ENCODE data around the gene C17orf107. TPM values are rescaled to one million over a fixed set of nuclear protein-coding genes. Genes with fewer than 3 reads are reported as not detected.

Gene C17orf107
- total RNA-seq (2021; ENCODE audit: unreplicated experiment) (2.4 TPM), Bru-seq, nascent RNA (percentile 31 among the genes with signal in this experiment), BruChase-seq, experiment 1, labeled RNA remaining after a 2-hour chase (percentile 36 among the genes with signal in this experiment), BruChase-seq, experiment 2, labeled RNA remaining after a 6-hour chase (percentile 43 among the genes with signal in this experiment)
- 5.1 TPM for polyA plus RNA-seq (2012; ENCODE audit: insufficient read length)
- long read RNA-seq, partial matches to known transcripts, result 0 of 4 reads
- long read RNA-seq, other reads (novel, unspliced or antisense), result 3 of 4 reads

DNA sequence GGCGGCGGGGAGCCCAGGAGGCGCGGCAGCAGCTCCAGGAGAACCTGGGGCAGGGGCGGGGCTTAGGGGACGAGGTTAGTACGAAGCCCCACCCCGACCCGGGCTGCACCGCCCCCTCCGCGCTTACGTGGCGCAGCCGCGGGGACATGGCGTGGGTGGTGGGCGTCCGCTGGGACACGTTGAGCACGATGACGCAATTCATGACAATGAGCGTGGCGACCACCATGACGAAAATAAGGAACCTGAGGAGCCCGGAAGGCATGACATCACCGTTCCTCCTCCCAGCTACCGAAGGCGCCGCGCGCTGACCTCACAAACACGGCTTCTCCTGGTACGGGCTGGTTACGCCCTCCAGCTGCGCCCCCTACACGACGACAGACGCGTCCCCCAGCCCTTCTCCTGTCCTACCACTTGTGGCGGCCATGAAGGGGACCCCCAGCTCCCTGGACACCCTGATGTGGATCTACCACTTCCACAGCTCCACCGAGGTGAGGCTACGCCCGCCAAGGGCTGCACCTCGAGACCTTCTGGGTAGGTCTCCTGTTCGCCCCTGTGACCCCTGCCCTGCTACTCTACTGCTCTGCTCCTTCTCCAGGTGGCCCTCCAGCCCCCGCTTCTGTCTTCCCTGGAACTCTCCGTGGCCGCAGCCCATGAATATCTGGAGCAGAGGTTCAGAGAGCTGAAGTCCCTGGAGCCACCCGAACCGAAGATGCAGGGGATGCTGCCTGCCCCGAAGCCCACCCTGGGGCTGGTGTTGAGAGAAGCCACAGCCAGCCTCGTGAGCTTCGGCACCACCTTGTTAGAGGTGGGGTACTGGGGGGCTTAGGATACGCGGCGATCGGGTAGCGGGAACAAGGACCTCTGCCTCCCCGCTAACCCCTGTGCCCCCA, at the start of gene C17orf107:
Gene C17orf107, plus strand, starts transcription at position 196 of the 890 bp plus-strand sequence. Its CDS starts 227 bp downstream, at position 423.
- TF ChIP-seq REST (IDR thresholded peaks at IDR 0.05; ENCODE audit: insufficient read depth in 1 of 2, low read depth in 2 of 2, low read length in 1 of 2) (no peak), SIN3A (IDR thresholded peaks at IDR 0.05; ENCODE audit: borderline replicate concordance, insufficient read depth, low read depth, low read length) (0 out of 2 replicates have a peak, but pooled peaks have one; percentile 48), CTCF (IDR thresholded peaks at IDR 0.05) (no peak), POLR2AphosphoS5 (IDR thresholded peaks at IDR 0.05; ENCODE audit: low read depth, low read length) (no peak), TCF7L2 (IDR thresholded peaks at IDR 0.05; ENCODE audit: low read depth, low read length) (no peak)
- ChIA-PET CTCF (interaction anchor here (0.5 to 0.8 kb wide), 2 partner anchors 9 to 156 kb away, joined by 4 to 7 read pairs; no protein-coding TSS in a partner anchor), POLR2A (no interaction called here)
- intact Hi-C loops (cut with micrococcal nuclease; ENCODE audit: unreplicated experiment), result no loop called here
- BruUV-seq (replicated peaks), result no TSS peak
- no peaks in the 10 kb centered on the region; the same call in 1 of the 2 replicates for H3K4me1 ChIP-seq (ENCODE audit: control insufficient read depth, insufficient read depth, low read length)
- no peaks in the 10 kb centered on the region for H3K36me3 ChIP-seq (ENCODE audit: control insufficient read depth, insufficient read depth, low read length)
- no peaks in the 10 kb centered on the region for H3K27me3 ChIP-seq (ENCODE audit: control insufficient read depth, insufficient read depth, low read length)
- no peak for DNase-seq (ENCODE audit: low read depth, low spot score)
- H3K27ac ChIP-seq (ENCODE audit: low read length), result peak within 1 kb of the TSS; percentile 54; the same call in 1 of the 2 replicates
- ATAC-seq, result peak; percentile 81
- no peaks in the 10 kb centered on the region for H3K9me3 ChIP-seq (ENCODE audit: control insufficient read depth, insufficient read depth, low read depth, low read length)
- in situ Hi-C loops (cut with HindIII; ENCODE audit: low pct_unique_long_range_greater_than_20kb, low sequenced_read_pairs), result no loop called here
- H3K4me3 ChIP-seq (ENCODE audit: low read depth in 2 of 2, low read length in 2 of 2), result peak within 1 kb of the TSS; percentile 44 to 61

DNA sequence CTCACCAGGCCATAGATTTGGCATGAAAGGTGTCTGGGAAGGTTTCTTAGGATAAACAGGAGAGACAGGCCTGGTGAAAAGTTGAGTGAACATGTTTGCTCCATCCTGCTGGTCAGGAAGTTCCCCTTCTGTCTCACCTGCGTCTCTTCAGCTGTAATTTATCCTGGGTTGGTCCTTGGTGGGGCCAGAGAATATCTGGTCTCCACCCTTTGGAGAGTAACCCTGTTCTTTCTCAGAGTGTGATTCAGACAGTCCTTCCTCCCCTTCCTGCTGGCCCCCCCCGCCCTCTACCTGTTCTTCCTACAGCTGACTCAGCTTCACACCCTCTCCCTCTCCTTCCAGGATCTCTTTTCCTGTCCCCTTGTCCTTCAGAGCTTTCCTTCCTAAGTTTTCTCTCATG, 49.1 kb upstream of the C17orf107 start:
- no peak overlapping the region for H3K4me3 ChIP-seq (ENCODE audit: low read depth in 2 of 2, low read length in 2 of 2)
- ChIA-PET POLR2A (no interaction called here), CTCF (no interaction called here)
- no TSS peak for BruUV-seq (replicated peaks)
- no peak overlapping the region for H3K27ac ChIP-seq (ENCODE audit: low read length)
- H3K4me1 ChIP-seq (ENCODE audit: control insufficient read depth, insufficient read depth, low read length), result no peaks in the 10 kb centered on the region; the same call in 1 of the 2 replicates
- no peak for ATAC-seq
- intact Hi-C loops (cut with micrococcal nuclease; ENCODE audit: unreplicated experiment) (no loop called here), in situ Hi-C loops (cut with HindIII; ENCODE audit: low pct_unique_long_range_greater_than_20kb, low sequenced_read_pairs) (no loop called here)
- no peaks in the 10 kb centered on the region for H3K27me3 ChIP-seq (ENCODE audit: control insufficient read depth, insufficient read depth, low read length)
- H3K36me3 ChIP-seq (ENCODE audit: control insufficient read depth, insufficient read depth, low read length), result no peaks in the 10 kb centered on the region
- DNase-seq (ENCODE audit: low read depth, low spot score), result no peak
- no peaks in the 10 kb centered on the region for H3K9me3 ChIP-seq (ENCODE audit: control insufficient read depth, insufficient read depth, low read depth, low read length)
- no peak for TF ChIP-seq POLR2AphosphoS5 (IDR thresholded peaks at IDR 0.05; ENCODE audit: low read depth, low read length)
- TF ChIP-seq REST (IDR thresholded peaks at IDR 0.05; ENCODE audit: insufficient read depth in 1 of 2, low read depth in 2 of 2, low read length in 1 of 2), result no peak
- TF ChIP-seq SIN3A (IDR thresholded peaks at IDR 0.05; ENCODE audit: borderline replicate concordance, insufficient read depth, low read depth, low read length), result no peak
- no peak for TF ChIP-seq CTCF (IDR thresholded peaks at IDR 0.05)
- TF ChIP-seq TCF7L2 (IDR thresholded peaks at IDR 0.05; ENCODE audit: low read depth, low read length), result no peak
